ENCODE data around the gene EDNRA. TPM values are rescaled to one million over a fixed set of nuclear protein-coding genes. Genes with fewer than 3 reads are reported as not detected.

Gene EDNRA
- total and polyA plus RNA-seq, 8 donors, result 26.6 to 124 (median 101) TPM

DNA sequence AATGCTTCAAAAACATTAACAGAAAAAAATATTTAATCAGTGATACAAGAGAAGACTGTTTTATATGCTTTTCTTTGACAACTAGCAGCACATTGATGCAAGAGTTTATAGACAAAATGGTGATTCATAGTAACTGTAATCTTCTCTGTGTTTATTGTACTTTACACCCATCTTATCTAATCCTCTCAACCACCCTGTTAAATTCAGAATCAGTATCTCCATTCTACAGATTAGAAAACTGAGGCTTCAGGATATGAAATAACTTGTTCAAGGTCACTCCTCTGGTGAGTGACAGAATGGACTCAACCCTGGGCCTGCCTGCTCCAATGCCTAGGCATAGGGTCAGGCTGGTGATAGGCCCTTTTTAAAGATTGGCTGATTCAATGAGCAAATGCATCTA lies 110.2 kb downstream of the EDNRA start:
- intact Hi-C loops (cut with DNase I), result no loop called here
- no peak overlapping the region for H3K27ac ChIP-seq
- H3K36me3 ChIP-seq, result no peaks in the 10 kb centered on the region
- H3K9me3 ChIP-seq, result no peaks in the 10 kb centered on the region
- no peaks in the 10 kb centered on the region for H3K27me3 ChIP-seq
- H3K4me3 ChIP-seq, result no peak overlapping the region
- H3K4me1 ChIP-seq, result peaks cover 0 to 5% of the 10 kb centered on the region in 2 donors
- TF ChIP-seq CTCF (IDR thresholded peaks at IDR 0.05), result no peak
- DNase-seq, result no peak
- no peak for ATAC-seq

- H3K27ac ChIP-seq, result no peak overlapping the region
- no peak for ATAC-seq
- H3K4me1 ChIP-seq, result peaks cover 3 to 5% of the 10 kb centered on the region in 2 donors
- no peak overlapping the region for H3K4me3 ChIP-seq
- H3K9me3 ChIP-seq, result no peaks in the 10 kb centered on the region
- intact Hi-C loops (cut with DNase I), result no loop called here
- no peak for TF ChIP-seq CTCF (IDR thresholded peaks at IDR 0.05)
- H3K27me3 ChIP-seq, result no peaks in the 10 kb centered on the region
- no peaks in the 10 kb centered on the region for H3K36me3 ChIP-seq
- DNase-seq, result no peak
Measured at GRCh38 chr4:147594107-147594506, 113.2 kb downstream of the EDNRA start.

Other genes with a start within 250 kb of the EDNRA start
- gene TMEM184C, start 136.3 kb downstream of the EDNRA start, total RNA-seq, result 10 to 100 TPM; 35.5 to 42.1 TPM
- 10 to 100 TPM; 33.7 to 41.9 (median 38.9) TPM for gene TMEM184C, start 136.3 kb downstream of the EDNRA start, polyA plus RNA-seq (ENCODE audit: insufficient read length in 6 of 6)
- 1 to 10 TPM; 7.4 to 8.9 TPM for gene PRMT9, start 203.1 kb downstream of the EDNRA start, total RNA-seq
- gene PRMT9, start 203.1 kb downstream of the EDNRA start, polyA plus RNA-seq (ENCODE audit: insufficient read length in 6 of 6), result 10 to 100 TPM; 22.4 to 28.6 (median 24.9) TPM

Data from left lung (tissue), 10 donors.